Left ventricle myocardium inferior (tissue), 1 donor: ENCODE results near the gene RIPPLY3. TPM values are rescaled to one million over a fixed set of nuclear protein-coding genes. Genes with fewer than 3 reads are reported as not detected.
"Not testable (repeated sequence)": the region's sequence is repeated elsewhere in the genome, so short reads cannot be mapped to it uniquely, and the experiment has no call there.

ENCODE experiments used
- DNase-seq: peaks from one replicate; pipeline ENCODE4 v3.0.0-alpha.2; 2020
- H3K27ac ChIP-seq: fragments of 200-600 bp; replicated peaks from 2 replicates; pipeline ENCODE4 v1.8.0; 2021
- H3K27me3 ChIP-seq: fragments of 200-600 bp; 2 replicates; pipeline ENCODE4 v1.8.0; 2021; ENCODE audit warnings: low read depth
- H3K36me3 ChIP-seq: fragments of 200-600 bp; 2 replicates; pipeline ENCODE4 v1.8.0; 2021
- H3K4me1 ChIP-seq: fragments of 200-600 bp; 2 replicates; pipeline ENCODE4 v1.8.0; 2021
- H3K4me3 ChIP-seq: fragments of 200-600 bp; 2 replicates; pipeline ENCODE4 v1.8.0; 2021; ENCODE audit warnings: mild to moderate bottlenecking, moderate library complexity
- H3K9me3 ChIP-seq: fragments of 200-600 bp; replicated peaks from 2 replicates; pipeline ENCODE4 v1.8.0; 2021
- intact Hi-C: fragments of 100-400 bp; cut with micrococcal nuclease; formaldehyde crosslinking; loops from one replicate; pipeline ENCODE4 v1.11.0; 2022
- total RNA-seq: library from RNA; stranded (reverse); fragmentation: NEBNext Ultra II Directional; extraction: Animal tissue kit (Norgen Biotek cat#: 25700); gene quantifications from one replicate; pipeline ENCODE4 v1.2.1, GENCODE V29; 2021
- TF ChIP-seq, protein P1 (sequence below): fragments of 200-600 bp; IDR thresholded peaks from 2 replicates; pipeline ENCODE4 v1.8.0; 2021; ENCODE audit warnings: antibody characterized with exemption, mild to moderate bottlenecking, borderline replicate concordance
- donor health status: DM: no; HTN: yes; CAD: no; lungs with severe emphysema.

The RIPPLY3 gene
- total RNA-seq, 1 donor from 2014 or later, result not detected

DNA sequence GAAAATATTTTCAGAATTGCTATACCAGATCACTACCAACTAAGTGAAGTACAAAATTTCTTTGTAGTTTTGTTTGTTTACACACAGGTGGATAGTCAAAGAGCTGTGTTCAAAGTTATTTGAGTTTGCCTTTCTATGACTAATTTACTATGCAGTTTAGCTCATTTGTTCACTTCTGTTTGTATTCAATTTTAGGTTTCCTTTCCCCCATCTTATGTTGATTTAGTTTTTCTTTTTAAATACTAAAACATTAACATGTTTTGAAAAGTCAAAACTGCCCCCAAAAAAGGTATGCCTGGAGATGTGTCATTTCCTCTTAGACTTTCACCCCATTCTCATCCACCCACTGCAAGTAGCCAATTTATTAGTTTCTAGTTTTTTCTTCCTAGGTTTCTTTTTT is 18.7 kb upstream of the RIPPLY3 start:
- peaks cover 10% of the 10 kb centered on the region for H3K27me3 ChIP-seq
- H3K27ac ChIP-seq, result no peak overlapping the region
- peaks cover 10% of the 10 kb centered on the region for H3K4me1 ChIP-seq
- intact Hi-C loops, result no loop called here
- no peak for DNase-seq
- H3K9me3 ChIP-seq, result no peaks in the 10 kb centered on the region
- no peaks in the 10 kb centered on the region for H3K36me3 ChIP-seq
- TF ChIP-seq, protein P1, sequence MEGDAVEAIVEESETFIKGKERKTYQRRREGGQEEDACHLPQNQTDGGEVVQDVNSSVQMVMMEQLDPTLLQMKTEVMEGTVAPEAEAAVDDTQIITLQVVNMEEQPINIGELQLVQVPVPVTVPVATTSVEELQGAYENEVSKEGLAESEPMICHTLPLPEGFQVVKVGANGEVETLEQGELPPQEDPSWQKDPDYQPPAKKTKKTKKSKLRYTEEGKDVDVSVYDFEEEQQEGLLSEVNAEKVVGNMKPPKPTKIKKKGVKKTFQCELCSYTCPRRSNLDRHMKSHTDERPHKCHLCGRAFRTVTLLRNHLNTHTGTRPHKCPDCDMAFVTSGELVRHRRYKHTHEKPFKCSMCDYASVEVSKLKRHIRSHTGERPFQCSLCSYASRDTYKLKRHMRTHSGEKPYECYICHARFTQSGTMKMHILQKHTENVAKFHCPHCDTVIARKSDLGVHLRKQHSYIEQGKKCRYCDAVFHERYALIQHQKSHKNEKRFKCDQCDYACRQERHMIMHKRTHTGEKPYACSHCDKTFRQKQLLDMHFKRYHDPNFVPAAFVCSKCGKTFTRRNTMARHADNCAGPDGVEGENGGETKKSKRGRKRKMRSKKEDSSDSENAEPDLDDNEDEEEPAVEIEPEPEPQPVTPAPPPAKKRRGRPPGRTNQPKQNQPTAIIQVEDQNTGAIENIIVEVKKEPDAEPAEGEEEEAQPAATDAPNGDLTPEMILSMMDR, result no peak
- no peak overlapping the region for H3K4me3 ChIP-seq

DNA sequence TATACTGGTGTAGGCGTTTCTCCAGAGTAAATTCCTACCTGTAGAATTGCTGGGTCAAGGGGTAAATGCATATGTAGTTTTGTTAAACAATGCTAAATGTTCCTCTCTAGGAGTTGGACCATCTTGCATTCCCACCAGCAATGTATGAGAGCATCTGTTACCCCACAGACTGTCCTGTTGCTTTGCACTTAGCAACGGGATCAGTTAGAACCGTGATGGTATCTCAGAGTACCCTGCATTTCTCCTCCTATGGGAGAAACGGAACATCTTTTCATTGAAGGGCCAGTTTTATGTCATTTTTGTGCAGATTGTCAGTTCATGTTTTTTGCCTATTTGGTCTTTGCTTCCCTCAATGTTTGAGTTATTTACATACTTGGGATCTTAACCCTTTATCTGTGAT is 18.0 kb upstream of the RIPPLY3 start:
- no peak for DNase-seq
- TF ChIP-seq, protein P1, result no peak
- Histone ChIP-seq H3K9me3 (no peaks in the 10 kb centered on the region), H3K4me1 (peaks cover 10% of the 10 kb centered on the region), H3K27ac (no peak overlapping the region), H3K4me3 (no peak overlapping the region), H3K27me3 (peaks cover 17% of the 10 kb centered on the region), H3K36me3 (no peaks in the 10 kb centered on the region)
- intact Hi-C loops, result no loop called here

DNA sequence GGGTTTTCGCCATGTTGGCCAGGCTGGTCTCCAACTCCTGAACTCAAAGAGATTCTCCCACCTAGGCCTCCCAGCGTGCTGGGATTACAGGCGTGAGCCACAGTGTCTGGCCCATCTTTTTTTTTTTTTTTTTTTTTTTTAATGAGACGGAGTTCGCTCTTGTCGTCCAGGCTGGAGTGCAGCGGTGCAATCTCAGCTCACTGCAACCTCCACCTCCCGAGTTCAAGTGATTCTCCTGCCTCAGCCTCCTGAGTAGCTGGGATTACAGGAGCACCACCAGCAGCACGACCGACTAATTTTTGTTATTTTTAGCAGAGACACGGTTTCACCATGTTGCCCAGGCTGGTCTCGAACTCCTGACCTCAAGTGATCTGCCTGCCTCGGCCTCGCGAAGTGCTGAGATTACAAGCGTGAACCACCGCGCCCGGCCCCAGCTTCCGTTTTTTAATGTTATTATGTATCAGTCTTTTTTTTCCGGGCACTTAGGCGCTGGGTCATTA is 17.3 kb upstream of the RIPPLY3 start:
- H3K27me3 ChIP-seq, result peaks cover 24% of the 10 kb centered on the region
- H3K9me3 ChIP-seq, intact Hi-C loops, H3K36me3 ChIP-seq, DNase-seq, H3K4me1 ChIP-seq: not testable (repeated sequence)
- peak overlapping the region; percentile 99 for H3K27ac ChIP-seq
- peak overlapping the region; percentile 79 for H3K4me3 ChIP-seq

DNA sequence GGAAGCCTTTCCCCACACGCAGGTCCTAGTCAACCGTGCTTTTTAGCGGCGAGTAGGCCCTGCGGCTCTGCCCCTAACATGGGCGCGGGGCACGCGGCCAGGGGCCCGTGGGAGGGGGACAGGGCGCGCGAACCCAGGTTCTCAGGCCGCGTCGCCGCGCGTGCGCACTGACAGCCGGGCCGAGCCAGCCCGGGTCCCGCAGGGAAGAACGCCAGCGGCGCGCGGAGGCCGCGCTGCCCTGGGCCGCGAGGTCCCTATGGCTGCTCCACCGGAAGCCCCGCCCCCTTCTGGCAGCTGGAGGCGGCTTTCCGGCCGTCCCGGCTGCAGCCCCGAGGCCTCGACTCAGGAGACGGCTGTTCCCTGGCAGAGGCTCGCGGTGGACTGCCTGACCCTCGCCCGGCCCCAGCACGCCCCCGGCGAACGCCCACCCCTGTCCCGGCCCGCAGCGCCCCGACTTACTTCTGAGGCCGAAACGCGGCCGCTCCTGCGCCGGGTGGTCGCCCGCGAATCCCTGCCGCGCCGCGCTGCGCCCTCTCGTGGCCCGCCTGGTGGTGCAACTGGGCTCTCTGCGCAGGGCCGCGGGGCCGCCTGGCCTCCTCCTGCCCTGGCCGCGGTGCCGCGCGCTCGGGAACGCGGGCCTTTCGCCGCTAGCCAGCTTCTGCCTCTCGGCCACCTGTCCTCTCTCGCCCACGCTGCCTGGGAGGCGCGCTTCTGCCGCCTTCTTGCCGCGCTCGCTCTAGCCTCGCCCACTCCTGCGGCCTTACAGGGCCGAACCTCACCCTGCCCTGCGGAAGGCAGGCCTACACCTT is 16.6 kb upstream of the RIPPLY3 start:
- Histone ChIP-seq H3K36me3 (no peaks in the 10 kb centered on the region), H3K4me3 (peak overlapping the region; percentile 79), H3K27ac (peak overlapping the region; percentile 99), H3K9me3 (peaks cover 4% of the 10 kb centered on the region), H3K27me3 (peaks cover 30% of the 10 kb centered on the region), H3K4me1 (peaks cover 10% of the 10 kb centered on the region)
- intact Hi-C loops, result no loop called here
- TF ChIP-seq, protein P1, result peak; percentile 98
- DNase-seq, result peak; percentile 96

DNA sequence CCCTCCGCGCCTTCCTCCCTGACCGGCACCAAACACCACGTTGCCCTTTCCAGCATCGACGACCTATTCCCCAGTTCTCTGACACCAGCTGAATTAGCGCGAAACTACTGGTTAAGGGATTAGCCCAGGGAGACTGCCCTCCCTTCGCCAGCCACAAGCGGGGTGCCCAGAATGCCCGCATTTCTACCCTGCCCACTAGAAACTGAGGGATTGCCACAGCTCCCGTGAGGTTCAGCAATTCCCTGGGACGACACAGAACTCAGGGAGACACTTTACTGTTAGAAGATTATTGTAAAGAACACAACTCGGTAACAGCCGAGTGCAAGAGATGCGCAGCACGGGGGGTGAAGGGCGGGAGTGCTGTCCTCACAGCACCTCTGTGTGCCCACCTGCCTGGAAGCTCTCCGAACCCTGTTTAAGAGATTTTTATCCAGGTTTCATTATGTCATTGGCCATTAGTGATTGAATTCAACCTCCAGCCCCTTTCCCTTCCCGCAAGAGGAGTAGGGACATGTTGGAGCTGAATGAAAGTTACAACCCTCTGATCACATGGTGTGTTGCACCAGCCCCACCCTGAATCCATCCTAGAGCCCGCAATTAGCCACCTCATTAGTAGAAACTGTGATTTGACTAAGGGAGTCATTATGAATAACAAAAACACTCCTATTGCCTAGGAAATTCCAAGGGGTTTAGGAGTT is 15.8 kb upstream of the RIPPLY3 start:
- Histone ChIP-seq H3K9me3 (peaks cover 4% of the 10 kb centered on the region), H3K4me3 (peak overlapping the region; percentile 79), H3K4me1 (peaks cover 10% of the 10 kb centered on the region), H3K27me3 (peaks cover 35% of the 10 kb centered on the region), H3K27ac (peak overlapping the region; percentile 99), H3K36me3 (no peaks in the 10 kb centered on the region)
- intact Hi-C loops, result no loop called here
- TF ChIP-seq, protein P1, result no peak
- DNase-seq, result no peak
